ENCODE measurements around the gene PRKAG2.
A peak's percentile ranks its signal among the peaks of the same experiment; 100 is the strongest.
"Not testable (repeated sequence)": the region's sequence is repeated elsewhere in the genome, so short reads cannot be mapped to it uniquely, and the experiment has no call there.

The PRKAG2 gene

DNA sequence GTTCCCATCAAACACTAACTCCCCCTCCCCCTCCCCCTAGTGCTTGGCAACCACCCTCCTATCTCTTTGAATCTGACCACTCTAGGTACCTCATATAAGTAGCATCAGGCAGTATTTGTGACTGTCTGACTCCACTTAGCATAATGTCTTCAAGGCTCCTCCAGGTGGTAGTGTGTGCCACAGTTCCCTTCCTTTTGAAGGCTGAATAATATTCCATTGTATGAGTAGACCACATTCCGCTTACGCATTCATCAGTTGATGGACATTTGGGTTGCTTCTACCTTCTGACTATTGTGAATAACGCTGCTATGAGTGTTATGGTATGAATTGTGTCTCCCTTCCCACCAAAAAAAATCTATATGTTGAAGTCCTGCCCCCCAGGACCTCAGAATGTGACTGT, 89.6 kb downstream of the PRKAG2 start:
- DNase-seq (ENCODE audit: low read depth, low spot score): no peak

DNA sequence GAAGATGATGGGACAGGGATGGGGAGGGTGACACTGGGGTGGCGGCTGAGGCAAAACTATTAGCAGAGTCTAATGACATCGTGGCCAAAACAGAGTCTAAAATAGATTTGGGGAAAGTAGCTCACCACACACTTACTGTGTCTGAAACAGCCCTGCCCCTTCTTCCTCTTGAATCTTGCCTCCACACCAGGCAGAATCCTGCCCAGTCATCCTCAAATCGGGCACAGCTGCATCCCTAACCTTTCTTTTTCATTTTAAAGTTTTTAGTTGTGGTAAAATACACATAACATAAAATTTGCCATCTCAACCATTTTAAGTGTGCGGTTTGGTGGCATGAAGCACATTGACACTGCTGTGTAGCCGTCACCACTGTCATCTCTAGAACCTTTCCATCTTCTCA, 90.0 kb downstream of the PRKAG2 start:
- DNase-seq (ENCODE audit: low read depth, low spot score): no peak

- DNase-seq (ENCODE audit: low read depth, low spot score): no peak
These were observed 90.7 kb downstream of the PRKAG2 start for GRCh38 chr7:151786241-151786640.

DNA sequence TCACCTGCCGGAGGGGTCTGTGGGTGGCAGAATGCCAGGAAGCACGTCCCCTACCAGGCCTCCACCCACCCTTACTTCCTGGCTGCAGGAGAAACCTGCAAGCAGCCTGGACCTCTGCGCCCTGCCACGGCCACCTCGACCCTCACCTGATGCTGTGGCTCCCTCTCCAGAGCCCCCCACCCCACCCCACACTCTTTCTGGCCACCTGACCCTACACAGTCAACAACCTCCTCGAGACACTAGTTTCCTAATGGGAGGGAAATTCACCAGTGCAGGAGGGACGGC, 91.3 kb downstream of the PRKAG2 start:
- no peak for DNase-seq (ENCODE audit: low read depth, low spot score)

GRCh38 chr7:151784853-151785680, 91.8 kb downstream of the PRKAG2 start:
- DNase-seq (ENCODE audit: low read depth, low spot score): no peak

GRCh38 chr7:151783958-151784575, 92.8 kb downstream of the PRKAG2 start:
- DNase-seq (ENCODE audit: low read depth, low spot score): no peak

DNA sequence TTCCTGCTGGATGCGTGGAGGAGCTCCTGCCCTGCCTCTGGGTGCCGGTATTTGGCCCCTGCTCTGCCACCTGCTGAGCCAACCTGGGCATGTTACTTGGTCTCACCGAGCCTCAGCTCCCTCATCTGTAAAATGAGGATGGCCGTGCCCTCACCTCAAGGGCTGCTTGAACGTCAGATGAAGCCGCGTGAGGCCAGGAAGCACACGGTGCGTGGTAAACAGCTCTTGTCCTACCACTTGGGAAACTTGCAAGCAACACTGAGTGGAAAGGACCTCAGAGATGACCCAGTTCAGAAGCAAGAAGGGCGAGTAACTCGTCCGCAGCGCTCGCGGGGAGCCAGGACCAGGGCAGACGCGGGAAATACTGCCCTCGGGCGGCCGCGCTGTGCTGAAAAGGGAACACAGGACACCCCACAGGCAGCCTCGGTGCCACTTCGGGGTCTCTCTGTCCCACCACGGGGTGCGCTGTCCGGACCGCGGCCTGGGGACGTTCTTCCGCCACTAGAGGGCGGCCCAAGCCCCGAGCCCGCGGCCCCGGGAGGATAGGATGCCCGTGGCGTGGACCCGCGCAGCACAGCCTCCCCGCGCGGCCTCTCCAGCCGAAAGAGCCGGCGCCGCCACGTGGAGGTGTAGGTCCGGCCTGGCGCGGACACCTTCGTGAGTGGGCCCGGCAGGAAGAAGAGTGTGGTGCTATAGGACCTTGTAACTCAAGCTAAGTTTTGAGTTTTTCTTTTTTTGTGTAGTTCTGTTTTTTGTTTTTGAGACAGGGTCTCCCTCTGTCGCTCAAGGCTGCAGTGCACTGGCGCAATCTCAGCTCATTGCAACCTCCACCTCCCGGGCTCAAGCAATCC, 94.1 kb downstream of the PRKAG2 start:
- peak; percentile 78 for DNase-seq (ENCODE audit: low read depth, low spot score)

DNA sequence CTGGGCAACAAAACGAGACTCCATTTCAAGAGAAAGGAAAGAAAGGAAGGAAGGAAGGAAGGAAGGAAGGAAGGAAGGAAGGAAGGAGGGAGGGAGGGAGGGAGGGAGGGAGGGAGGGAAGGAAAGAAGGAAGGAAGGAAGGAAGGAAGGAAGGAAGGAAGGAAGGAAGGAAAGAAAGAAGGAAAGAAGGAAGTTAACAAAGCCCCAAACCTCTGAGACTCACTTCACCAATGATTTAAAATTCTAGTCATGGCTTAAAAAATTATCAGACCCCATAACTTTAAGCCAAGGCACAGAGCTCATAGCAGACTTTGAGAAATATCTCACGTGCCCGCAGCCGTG, 94.7 kb downstream of the PRKAG2 start:
- DNase-seq (ENCODE audit: low read depth, low spot score): not testable (repeated sequence)

DNA sequence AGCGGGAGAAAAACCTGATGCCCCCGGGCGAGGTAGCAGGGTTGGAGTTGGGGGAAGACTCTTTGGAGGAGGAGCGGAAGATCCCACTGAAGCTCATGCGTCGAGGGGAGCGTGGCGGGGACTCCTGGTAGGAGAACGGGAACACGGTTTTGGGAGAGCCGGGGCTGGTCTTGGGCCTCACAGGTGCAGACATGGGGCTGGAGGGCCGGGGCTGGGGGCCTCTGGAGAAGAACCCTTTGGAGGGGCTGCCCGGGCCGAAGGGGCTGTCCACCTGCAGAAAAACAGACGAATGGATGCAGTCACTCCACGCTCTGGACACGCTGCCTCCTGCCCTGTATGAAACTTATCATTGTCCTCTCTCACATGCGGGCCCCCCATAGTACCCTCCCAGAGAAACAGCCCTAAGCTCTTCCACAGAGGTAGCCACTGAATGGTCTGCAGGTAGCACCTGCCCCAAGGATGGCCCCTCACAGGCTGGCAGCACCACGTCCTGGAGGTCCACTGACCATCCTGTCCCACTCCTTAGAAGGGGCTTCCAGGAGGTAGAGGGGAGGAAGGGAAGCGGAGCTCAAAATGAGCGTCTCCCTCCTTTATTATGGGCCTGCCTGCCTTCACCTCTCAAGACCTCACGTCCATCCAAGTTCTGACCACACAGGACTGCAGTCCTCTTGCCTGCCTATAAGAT, 95.6 kb downstream of the PRKAG2 start:
- DNase-seq (ENCODE audit: low read depth, low spot score): no peak

- DNase-seq (ENCODE audit: low read depth, low spot score): no peak
These were observed 96.3 kb downstream of the PRKAG2 start for GRCh38 chr7:151780631-151781030.

DNA sequence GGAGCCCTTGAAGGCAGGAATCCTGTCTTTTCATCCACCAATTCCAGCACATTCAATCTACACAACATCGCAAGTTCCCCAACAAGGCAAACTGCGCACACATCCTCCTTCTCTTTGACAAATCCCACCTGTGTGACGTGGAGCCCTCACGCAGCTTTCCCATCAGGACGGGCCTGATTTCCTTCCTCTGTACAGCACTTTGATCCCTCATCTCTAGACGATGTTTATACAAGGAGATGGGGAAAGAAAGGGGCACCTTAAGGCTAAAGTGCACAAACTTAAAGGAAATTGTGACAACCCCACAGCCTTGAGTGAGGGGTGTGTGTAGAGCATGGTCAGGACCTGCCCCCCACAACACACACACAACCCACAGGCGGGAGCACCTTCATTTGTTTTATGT, 97.2 kb downstream of the PRKAG2 start:
- no peak for DNase-seq (ENCODE audit: low read depth, low spot score)

- DNase-seq (ENCODE audit: low read depth, low spot score): no peak
These were observed 97.7 kb downstream of the PRKAG2 start for GRCh38 chr7:151779255-151779654.

DNA sequence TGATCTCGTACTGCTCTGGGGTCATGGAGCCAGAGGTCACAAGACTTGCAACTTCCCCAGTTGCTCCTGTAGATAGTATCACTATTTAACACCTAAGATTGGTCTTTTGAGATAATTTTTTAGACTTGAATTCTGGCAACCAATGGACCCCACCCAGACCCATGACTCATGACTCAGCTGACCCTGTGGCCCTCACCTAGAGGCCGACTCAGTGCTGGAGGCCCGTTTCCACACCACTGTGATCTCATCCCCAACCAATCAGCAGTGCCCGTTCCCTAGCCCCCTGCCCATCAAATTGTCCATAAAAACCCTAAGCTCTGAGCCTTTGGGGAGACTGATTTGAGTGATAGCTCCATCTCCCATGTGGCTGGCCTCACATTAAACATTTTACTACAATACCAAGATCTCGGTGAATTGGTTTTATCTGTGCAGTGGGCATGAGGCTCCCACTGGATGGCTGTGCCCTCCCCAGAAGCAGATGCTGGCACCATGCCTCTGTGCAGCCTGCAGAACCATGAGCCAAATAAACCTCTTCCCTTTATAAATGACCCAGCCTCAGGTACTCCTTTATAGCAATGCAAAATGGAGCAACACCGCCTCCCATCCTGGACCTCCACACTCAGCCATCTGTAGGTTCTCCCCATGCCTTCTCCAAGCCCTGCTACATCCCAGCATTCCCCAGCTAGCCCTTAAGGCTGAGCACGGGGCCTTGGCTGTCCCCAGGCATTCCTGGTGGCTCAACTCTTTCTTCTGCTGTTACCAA, 98.8 kb downstream of the PRKAG2 start:
- DNase-seq (ENCODE audit: low read depth, low spot score): no peak

DNA sequence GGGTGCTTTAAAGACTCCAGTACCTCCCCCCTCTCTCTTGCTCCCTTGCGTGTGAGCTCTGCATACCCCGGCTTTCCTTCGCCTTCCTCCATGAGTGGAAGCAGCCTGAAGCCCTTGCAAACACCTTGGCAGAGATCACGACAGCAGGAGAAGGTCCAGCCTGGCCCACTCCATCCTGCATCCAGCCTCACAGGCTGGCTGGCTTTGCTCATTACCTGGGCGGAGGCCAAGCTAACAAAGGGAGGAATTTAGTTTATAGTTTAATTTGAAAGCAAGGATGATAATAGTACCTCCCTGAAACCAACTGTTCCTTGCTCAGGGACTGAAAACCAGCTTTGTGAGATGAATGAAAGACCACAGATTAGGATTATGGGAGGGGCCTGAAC, 99.4 kb downstream of the PRKAG2 start:
- no peak for DNase-seq (ENCODE audit: low read depth, low spot score)

DNA sequence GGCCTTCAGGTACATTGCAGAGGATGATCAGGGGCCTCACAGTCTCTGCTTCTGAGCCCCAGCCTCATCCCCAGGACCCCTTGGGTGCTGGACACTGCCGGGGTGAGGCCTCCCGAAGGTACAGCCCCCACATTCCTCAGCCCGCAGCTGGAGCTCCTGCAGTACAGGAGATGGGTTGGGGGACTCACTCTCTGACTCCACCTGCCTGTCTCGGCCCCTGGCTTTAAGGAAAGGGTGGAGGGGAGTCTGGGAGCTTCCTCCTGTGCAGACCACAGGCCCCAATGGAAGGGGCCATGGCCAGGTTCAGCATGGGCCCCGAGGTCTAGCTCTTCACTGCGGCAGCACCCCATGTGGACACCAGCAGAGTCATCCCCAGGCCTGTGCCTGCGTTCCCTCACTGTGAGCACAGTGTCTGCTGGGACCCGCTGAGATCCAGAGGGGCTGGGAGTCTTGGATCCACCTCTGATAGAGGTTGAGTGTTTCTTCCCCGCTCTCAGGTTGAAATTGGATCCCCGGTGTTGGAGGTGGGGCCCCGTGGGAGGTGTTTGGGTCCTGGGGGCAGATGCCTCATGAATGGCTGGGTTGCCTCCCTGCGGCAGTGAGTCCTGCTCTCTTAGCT, 99.9 kb downstream of the PRKAG2 start:
- no peak for DNase-seq (ENCODE audit: low read depth, low spot score)

DNA sequence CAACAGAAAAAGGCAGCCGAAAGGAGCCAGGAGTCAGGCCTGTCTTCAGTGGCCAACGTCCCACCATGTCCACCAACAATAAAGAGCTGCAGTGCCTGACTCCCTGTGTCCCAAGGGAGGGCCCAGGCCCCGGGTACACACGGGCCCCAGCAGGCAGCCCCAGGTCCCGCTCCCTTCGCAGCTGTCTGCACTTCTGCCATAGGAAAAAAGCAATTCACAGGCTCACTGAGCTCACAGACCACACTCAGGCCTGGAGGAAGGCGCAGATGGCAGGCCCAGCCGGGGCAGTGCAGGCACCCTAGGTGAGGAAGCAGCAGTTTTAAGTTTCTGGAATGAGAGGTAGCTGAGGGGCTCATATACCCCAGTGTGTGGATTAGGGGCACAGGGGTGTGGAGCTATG, 100.5 kb downstream of the PRKAG2 start:
- DNase-seq (ENCODE audit: low read depth, low spot score): no peak

DNA sequence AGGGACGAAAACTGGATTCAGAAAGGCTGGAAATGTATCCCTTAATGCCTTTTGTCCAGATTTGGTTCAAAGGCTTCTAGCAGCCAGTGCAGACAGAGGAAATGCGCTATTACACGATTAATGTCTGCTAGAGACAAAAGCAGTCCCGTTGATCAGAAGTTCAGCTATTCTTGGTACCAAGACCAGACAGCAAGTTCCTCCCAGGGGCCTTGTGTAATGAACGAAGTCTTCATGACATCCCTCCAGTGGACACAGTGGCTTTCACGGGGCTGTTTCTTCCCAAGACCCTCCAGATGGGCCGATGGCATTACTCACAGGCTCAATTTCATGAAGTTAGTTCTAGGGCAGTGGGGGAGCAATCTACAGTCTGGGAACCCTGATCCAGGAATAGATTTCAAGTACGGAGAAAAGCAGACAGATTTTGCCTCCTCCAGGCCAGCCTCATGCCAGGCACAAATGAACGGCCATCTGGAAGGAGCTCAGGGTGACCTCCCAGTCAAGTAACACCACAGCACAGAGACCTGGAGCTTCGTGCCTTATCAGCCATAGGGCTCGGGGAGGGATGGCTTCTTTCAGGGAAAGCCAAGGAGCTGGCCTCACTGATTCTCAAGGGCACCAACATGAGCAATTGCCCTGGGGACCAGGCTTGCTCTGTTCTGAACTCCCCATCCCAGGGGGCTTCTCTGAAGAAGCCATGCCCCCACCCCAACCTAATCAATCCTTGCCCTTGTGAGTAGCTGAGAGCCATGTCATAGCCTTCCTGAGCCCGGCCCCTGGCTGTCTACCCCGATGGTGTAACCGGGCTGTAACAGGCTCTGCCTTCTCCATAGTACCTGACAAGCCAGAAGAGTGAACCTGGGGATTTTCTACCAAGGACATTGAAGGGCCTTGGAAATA, 101.1 kb downstream of the PRKAG2 start:
- DNase-seq (ENCODE audit: low read depth, low spot score): no peak

DNA sequence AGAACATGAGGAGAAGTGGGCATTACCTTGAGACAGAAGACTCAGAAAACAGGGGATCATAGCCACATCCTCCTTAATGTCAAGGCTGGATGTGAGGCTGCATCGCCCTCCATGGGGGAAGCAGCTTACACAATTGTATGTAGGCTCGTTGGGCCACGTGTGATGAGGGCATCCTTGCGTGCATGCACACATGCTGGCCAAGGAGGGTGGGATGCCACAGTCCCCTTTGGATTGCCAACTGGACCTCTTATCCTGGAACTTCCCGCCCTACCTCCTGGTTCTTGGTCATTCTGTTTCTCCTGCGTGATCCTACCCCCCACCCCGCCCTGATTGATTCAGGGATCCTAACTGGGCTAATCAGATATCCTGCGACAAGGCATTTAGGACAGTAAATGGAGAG, 102.0 kb downstream of the PRKAG2 start:
- no peak for DNase-seq (ENCODE audit: low read depth, low spot score)

GRCh38 chr7:151773797-151774196, 103.1 kb downstream of the PRKAG2 start:
- DNase-seq (ENCODE audit: low read depth, low spot score): no peak

DNA sequence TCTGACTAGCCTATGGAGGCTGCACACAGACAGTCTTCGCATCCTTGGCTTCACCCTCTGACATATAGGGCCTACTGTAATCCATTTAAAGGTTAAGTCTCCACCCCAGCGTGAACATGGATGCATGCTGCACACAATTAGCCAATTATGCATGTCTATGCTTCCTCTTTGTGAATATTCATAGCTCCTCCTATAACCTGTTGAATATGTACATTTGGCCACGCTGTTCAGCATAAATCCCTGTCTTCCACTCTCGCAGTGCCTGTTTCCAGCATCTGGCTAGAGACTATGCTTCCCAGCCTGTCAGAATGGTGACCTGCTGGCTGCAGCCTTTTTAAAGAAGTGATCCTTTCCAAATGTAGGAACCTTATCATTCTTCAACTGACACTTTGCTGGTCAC, 106.7 kb downstream of the PRKAG2 start:
- DNase-seq (ENCODE audit: low read depth, low spot score): no peak
